GM15510 (cell line): ENCODE measurements around the gene PDE6A.

Experiments used
- POLR2A ChIP-seq: IDR thresholded peaks from 3 replicates; pipeline ENCODE4 v1.6.1; 2011; ENCODE audit warnings: borderline replicate concordance; ENCODE audit not compliant: insufficient read length; ENCODE audit errors: extremely low read depth

The PDE6A gene

GRCh38 chr5:149870697-149871096 is 73.9 kb downstream of the PDE6A start:
- no peak for TF ChIP-seq POLR2A

- no peak for TF ChIP-seq POLR2A
Measured at GRCh38 chr5:149870232-149870631, 74.4 kb downstream of the PDE6A start.

- TF ChIP-seq POLR2A, result no peak
Measured at GRCh38 chr5:149869411-149869821, 75.2 kb downstream of the PDE6A start.

- TF ChIP-seq POLR2A, result no peak
Measured at GRCh38 chr5:149865746-149866145, 78.8 kb downstream of the PDE6A start.

- TF ChIP-seq POLR2A, result no peak
Measured at GRCh38 chr5:149863830-149864229, 80.8 kb downstream of the PDE6A start.

- TF ChIP-seq POLR2A, result no peak
Measured at GRCh38 chr5:149863176-149863575, 81.4 kb downstream of the PDE6A start.

GRCh38 chr5:149860801-149861322 is 83.7 kb downstream of the PDE6A start:
- no peak for TF ChIP-seq POLR2A

- no peak for TF ChIP-seq POLR2A
Measured at GRCh38 chr5:149859746-149860145, 84.8 kb downstream of the PDE6A start.

- no peak for TF ChIP-seq POLR2A
Measured at GRCh38 chr5:149857499-149857898, 87.1 kb downstream of the PDE6A start.

GRCh38 chr5:149855366-149855765 is 89.2 kb downstream of the PDE6A start:
- no peak for TF ChIP-seq POLR2A

GRCh38 chr5:149854866-149855265 is 89.7 kb downstream of the PDE6A start:
- no peak for TF ChIP-seq POLR2A

GRCh38 chr5:149853701-149854100 is 90.9 kb downstream of the PDE6A start:
- TF ChIP-seq POLR2A, result no peak

GRCh38 chr5:149853331-149853648 is 91.3 kb downstream of the PDE6A start:
- no peak for TF ChIP-seq POLR2A

- no peak for TF ChIP-seq POLR2A
Measured at GRCh38 chr5:149852641-149853330, 91.8 kb downstream of the PDE6A start.

- no peak for TF ChIP-seq POLR2A
Measured at GRCh38 chr5:149851211-149851610, 93.4 kb downstream of the PDE6A start.
